Measurements from ENCODE around the gene LILRA2.
"Not testable (repeated sequence)": the region's sequence is repeated elsewhere in the genome, so short reads cannot be mapped to it uniquely, and the experiment has no call there.

The LILRA2 gene

DNA sequence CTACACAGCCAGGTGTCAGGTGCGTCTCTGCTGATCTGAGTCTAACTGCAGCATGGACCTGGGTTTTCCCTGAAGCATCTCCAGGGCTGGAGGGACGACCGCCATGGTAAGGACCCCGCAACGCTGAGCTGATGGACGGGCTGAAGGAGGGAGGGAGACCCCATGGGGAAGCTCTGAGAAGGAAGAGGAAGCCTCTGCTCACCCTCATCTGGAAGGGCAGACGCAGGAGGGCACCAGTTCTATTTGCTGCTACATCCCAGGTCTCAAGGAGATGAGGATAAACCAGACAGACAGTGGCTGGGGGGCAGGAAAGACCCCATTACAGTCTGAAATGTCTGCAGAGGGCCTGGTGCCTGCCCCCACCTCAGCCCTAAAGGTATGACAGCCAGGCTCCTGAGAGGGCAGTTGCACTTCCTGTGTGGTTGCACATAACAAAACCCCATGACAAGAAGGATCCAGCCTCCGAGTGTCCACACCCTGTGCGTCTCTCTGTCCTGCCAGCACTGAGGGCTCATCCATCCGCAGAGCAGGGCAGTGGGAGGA lies at the start of gene LILRA2:
Gene LILRA2, plus strand, starts transcription at position 461 of the 543 bp plus-strand sequence. CDS start 89 bp downstream, outside the sequence.
- no peak for DNase-seq

DNA sequence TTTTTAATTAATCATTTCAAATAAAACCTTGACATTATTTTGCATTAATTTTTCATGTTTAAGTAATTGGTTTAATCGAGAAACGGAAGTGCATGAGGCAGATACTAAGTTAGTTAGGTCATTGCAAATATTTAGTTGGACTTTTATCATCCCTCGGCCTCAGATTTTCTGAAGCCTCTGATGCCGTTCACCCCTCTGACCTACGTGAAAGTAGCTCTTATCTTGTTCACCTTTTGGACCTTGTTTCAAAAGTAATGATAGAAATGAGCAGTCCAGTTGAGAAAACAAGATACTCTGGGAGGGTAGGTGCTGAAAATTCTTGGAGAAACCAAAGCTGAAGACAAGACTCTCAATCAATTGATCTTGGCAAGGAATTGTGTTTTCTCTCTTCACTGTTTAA lies 48.0 kb upstream of the LILRA2 start:
- no peak for DNase-seq

DNA sequence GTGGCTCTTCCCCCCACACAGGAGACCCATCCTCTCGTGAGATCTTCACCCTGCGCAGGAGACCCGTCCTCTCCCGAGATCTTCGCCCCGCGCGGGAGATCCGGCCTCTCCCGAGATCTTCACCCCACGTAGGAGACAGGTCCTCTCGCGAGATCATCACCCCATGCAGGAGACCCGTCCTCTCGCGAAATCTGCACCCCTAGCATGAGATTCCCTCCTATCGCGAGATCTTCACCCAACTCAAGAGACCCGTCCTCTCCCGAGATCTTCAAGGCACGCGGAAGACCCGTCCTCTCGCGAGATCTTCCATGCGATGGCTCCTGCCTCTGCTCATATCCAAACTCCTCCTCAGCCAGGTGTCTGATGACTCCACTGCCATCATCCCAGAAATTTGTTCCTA lies 46.6 kb upstream of the LILRA2 start:
- DNase-seq, result no peak

DNA sequence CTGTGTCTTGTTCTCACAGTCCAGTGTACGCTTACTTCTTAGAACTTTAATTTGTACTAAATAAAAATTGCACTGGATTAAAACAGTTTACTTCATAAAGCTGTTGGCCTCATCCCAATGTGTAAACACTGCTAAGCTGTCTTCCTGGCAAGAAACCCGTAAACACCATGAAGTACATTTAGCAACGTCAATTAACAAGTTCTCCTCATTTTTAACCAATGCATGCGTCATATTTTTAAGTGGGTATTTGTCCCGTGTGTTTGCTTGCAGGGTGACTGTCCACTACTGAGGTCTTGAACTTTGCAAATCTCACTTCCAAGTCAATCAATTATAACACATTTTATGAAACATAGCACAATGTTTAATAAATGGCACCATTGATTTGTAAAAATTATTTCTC lies 42.7 kb upstream of the LILRA2 start:
- DNase-seq, result no peak

DNA sequence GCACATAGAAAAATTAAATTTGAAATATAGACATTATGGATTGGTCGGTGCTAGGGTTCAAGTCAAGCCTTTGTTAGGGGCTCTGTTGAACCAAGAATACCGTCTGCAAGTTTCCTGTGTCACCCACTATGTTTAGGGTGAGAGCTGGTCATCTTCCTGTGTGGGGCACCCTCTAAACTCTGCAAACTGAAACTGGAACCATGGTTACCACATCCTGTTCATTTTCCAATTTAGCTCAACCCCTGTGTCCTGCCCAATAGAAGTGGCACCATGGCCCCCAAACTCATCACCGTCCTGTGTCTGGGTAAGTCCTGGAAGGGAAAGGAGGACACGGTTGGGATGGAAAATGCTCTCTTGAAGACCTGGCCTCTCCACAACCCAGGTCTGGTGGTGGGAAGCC lies 41.1 kb upstream of the LILRA2 start:
- DNase-seq, result no peak

DNA sequence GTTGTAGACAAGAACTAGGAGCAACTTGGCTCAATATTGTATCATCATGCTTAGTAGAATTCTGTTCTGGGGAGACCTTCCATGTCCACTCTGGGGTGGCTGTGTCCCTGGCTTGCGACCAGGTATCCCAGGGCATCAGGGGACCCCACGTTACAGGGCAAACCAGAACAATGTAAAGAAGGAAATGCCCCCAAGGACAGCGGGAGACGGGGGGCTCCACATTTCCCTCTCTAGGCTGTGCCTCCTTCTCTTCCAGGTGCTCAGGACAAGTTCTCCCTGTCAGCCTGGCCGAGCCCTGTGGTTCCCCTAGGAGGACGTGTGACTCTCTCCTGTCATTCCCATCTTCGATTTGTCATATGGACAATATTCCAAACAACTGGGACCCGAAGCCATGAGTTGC lies 40.1 kb upstream of the LILRA2 start:
- no peak for DNase-seq

DNA sequence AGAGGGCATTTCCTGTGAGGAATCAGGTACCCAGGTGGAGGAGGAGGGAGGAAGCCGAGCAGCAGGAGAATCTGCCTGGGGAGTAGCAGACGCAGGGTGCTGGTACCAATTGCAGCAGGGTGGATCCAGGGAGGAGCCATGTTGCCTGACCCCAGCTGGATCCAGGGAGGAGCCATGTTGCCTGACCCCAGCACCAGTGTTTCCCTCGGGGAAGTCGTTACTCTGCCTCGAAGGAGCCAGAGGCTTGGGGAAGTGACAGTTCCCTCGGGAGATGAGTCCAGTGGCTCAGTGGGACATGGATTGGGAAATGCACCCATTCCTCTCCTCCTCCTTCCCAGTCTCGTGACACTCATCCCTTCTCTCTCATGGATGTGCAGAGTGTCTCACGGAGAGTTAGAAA lies 39.4 kb upstream of the LILRA2 start:
- DNase-seq, result no peak

DNA sequence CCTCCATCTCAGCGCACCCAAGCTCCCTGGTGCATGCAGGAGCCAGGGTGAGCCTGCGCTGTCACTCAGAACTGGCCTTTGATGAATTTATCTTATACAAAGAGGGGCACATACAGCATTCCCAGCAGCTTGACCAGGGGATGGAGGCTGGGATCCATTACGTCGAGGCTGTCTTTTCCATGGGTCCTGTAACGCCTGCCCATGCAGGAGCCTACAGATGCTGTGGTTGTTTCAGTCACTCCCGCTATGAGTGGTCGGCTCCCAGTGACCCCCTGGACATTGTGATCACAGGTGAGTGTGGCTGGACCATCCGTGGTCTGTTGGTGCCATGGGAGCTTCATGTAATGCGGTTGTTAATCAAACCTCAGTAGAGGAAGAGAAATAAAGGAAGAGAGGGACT lies 38.0 kb upstream of the LILRA2 start:
- DNase-seq, result no peak

DNA sequence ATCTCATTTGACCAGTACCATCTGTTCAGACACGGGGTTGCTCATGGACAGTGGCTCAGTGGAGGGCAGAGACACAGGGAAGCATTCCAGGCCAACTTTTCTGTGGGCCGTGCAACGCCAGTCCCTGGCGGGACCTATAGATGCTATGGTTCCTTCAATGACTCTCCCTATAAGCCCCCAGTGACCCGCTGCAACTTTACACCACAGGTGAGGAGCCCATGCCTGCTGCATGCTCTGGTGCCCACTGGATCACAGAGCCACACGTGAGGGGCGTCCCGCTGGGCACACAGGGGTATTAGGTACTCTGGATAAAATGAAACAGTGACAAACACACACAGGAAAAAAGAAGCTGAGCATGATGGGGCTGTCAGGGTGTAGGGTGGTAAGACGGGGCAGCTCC lies 36.6 kb upstream of the LILRA2 start:
- DNase-seq, result no peak

DNA sequence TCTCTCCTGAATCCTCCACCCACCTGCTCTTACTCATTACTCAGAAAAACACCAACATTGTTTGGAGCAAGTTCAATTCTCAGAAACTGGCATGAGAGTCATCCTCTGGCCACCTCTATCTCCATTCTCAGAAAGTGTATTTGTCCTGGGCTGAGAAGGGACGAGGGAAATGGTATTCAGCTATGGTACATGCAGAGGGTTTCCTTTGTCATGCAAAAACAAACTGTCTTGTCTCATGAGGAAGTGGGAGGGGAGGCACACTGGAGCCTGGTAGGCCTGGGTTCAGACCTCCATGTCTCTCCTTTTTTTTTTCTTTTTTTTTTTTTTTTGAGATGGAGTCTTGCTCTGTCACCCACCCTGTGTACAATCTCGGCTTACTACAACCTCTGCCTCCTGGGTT lies 31.9 kb upstream of the LILRA2 start:
- no peak for DNase-seq

DNA sequence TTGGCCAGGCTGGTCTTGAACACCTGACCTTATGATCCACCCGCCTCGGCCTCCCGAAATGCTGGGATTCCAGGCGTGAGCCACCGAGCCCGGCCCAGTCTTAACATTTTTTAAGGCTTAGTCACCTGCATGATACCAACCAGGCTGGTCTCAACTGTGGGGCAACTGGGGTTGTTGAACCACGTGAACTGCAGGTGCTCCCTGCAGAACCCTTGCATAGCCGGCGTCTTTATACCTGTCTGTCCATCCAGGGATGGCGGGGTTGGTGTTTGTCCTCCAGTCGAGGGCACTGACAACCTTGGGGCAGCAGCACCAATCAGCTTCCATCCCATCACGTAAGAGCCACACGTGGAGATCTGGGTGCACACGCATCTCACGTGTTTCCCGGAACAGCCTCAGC lies 24.8 kb upstream of the LILRA2 start:
- DNase-seq, result no peak

DNA sequence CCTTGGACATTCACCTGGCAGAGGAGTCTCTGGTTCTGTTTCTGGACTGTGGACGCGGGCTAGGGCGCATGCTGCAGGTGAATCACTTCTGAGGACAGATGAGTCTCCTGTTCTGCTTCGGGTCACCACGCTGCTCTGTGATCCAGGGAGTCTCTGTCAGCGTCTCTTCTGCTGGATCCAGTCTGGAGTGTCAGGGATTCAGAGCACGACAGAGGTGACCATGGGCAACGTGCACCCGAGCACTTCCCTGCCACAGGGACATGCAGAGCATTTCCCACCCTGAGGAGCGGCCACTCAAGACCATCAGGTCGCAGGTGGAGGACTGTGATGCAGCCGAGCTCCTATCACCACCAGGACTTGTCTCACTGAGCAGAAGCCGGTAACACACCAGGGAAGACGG lies 24.4 kb upstream of the LILRA2 start:
- no peak for DNase-seq

DNA sequence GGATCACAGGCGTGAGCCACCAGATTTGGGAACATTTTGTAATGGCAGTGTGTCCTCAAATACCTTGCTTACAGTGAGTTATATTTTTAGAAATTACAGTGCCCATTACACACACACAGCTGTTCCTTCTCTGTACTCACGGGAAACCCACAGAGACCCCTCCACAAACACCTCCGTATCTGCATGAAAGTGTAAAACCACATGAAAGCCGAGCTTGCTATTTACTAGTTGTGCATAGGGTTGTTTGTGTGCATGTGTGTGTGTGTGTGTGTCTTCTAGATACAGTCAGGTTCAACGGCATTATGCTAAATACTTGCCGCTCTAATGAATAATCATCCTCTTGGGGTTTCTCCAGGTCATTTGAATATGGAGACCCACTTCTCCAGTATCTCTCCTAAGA lies 22.3 kb upstream of the LILRA2 start:
- no peak for DNase-seq

DNA sequence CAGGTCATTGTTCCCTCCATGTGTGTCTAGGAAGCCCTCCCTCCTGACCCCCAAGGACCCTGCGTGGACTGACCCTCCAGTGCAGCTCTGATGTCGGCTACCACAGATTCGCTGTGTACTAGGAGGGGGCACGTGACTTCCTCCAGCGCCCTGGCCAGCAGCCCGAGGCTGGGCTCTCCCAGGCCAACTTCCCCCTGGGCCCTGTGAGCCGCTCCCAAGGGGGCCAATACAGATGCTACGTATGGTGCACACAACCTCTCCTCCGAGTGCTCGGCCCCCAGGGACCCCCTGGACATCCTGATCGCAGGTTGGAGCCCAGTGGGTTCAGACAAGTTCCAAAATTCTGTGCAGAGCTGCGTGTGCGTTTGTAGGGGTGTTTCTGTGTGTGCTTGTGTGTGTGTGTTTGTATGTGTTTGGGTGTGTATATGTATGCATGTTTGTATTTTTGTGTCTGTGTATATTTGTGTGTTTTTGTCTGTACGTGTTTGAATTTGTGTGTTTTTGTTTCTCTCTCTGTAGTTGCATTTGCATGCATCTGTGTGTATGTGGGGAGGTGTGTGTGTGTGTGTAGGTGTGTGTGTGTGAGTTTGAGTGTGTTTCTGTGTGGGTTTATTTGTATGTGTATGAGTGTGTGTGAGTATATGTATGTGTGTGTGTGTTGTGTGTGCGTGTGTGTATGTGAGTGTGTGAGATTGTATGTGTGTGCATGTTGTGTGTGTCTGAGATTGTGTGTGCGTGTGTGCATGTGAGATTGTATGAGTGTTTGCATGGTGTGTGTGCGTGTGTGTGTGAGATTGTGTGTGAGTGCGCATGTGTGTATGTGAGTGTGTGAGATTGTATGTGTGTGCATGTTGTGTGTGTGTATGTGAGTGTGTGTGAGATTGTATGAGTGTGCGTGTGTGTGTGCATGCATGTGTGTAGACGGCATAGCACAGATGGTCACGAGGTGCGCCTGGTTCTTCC lies 21.4 kb upstream of the LILRA2 start:
- no peak for DNase-seq

DNA sequence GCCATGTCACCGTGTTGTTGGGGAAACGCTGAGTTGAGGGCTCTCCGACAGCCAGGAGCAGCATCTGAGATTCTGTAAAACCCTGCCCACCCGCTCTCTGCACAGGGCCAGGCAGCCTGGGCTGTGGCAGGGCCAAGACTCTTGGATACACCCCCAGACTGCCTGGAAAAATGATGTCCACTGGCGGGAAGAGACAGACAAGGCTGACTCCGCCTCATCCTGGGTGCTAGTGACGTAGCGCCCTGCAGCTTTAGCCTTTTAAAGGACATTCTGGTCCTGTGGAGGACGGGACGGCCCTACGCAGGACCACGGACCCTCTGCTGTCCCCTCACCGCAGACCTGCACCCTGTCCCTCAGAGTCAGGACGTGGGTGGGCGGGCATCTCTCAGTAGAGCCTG lies 20.7 kb upstream of the LILRA2 start:
- DNase-seq, result no peak

DNA sequence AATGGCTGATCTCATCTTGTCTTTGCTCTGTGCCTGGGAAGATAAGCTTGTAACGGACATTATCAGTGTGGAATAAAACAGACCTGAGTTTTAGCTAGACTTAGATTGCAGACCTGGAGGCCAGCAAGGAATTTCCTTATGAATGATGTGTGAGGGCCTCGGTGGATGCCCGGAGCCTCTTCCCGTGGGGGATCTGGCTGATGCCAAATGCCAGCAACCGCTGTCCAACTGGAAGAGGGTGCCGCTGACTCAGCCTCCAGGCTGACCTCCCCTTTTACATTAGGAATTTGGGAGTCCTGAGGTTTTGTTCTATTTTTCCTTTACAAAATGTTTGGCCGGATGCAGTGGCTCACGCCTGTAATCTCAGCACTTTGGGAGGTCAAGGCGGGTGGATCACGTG lies 19.6 kb upstream of the LILRA2 start:
- DNase-seq, result no peak

DNA sequence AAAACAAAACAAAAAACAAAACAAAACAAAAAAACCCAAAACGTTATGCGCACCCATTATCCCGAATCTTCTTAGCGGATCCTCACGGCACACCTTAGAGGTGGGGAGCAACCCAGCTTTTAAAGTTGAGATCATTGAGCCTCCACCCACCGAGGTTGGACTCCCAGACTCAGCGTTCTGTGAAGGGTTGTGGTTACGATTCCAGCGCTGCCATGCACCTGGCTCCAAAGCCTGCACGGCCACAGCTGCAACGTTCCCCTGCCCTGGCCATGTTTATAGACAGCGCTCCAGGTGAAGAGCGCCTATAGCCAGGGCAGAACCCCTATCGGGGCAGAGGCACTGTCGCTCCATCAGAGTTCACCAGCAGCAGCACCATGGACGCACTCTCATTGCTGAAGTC lies 18.7 kb upstream of the LILRA2 start:
- no peak for DNase-seq

DNA sequence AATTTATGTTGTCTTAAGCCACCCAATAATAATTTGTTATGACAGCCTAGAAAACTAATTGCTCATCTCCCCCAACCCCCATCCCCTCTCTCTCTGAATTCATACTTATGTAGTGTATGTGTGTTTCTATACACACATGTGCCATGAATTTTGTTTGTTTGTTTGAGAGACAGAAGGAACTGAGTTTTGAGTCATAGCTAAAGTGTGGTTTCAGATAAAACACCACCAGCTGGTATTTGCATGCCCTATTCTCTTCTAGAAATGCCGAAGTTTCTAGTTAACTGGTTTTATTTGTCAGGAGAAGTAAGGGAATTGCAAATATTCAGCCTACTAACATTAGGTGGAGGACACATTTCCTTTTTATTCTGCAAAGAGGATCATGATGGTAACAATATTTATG lies 17.4 kb upstream of the LILRA2 start:
- DNase-seq, result no peak

DNA sequence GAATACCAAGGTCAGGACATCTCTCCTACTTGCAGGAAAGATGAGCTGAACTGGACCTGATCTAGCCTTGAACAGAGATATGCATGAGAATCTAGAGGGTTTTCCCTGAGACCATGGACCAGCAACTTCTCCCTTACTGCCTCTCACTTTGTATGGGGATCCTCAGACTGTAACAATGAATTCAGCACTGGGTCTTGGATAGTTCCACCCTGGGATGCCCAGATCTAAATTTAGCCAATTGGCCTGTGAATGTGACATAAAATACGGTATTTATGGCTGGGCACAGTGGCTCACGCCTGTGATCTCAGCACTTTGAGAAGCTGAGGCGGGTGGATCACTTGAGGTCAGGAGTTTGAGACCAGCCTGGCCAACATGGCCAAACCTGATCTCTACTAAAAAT lies 15.3 kb upstream of the LILRA2 start:
- no peak for DNase-seq

DNA sequence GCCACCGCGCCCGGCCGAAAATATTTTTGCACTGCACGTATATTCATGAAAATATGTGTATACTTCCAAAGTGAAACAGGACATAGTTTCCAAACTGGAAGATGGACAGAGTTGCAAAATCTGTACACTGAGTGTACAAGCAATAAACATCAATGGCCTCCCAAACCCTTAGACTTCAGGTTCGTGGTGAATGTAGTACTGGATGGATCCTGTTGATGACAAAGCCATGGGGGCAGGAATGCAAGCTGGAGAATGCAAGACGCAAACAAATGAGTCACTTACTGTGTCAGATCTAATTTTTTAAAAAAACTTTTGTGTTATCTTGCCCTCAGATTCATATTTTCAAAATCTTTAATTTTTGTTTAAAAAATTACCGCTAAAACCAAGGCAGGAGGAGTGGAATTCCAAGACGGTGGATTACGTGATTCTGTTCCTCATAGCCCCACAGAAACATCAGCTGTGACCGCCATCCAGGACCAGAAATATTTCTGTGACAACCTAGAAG lies 12.7 kb upstream of the LILRA2 start:
- no peak for DNase-seq

DNA sequence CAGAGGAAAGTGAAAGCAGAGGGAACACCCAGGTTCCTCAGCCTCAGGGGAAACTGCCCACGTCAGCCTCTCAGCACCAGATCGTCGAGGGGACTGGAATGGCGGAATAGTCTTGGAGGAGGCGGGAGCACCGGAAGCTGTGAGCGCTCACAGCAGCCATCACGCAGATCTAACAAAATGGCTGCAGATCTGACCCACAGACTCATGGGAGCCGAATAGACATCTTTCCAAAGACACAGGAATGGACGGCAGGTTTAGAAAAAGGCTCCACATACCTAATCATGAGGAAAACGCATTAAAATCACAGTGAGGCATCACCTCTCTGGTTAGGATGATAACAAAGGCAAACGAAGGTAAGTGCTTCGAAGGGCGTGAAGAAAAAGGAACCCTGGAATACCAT lies 11.8 kb upstream of the LILRA2 start:
- no peak for DNase-seq

DNA sequence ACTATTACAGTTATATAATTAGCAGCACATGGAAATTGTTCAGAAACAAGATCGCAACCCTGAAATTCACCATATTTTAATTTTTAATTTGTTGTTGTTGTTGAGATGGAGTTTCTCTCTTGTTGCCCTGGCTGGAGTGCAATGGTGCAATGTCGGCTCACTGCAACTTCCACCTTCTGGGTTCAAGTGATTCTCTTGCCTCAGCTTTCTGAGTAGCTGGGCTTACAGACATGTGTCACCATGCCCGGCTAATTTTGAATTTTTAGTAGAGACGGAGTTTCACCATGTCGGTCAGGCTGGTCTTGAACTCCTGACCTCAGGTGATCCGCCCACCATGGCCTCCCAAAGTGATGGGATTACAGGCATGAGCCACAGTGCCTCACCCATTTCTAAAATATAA lies 10.4 kb upstream of the LILRA2 start:
- DNase-seq, result not testable (repeated sequence)

DNA sequence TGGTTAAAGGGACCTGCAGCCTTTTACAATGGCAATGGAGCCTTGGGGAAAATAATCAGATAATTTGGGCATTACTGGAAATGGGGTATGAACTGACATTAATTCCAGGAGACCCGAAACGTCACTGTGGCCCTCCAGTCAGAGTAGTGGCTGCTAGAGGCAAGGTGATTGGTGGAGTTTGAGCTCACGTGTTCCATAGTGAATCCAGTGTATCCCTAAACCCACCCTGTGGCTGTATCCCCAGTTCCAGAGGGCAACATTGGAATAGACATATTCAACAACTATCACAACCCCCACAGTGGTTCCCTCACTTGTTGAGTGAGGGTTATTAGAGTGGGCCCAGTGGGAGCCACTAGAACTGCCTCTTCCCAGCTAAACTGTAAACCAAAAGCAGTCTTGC lies 3.3 kb upstream of the LILRA2 start:
- no peak for DNase-seq
